Left renal pelvis (tissue), 4 donors: ENCODE measurements around the gene F13A1. TPM values are rescaled to one million over a fixed set of nuclear protein-coding genes. Genes with fewer than 3 reads are reported as not detected.

Experiments used
- DNase-seq, 4 donors: peaks; one replicate each; pipeline ENCODE4 v3.0.0-alpha.2; 2013; ENCODE audit warnings: low read depth in 4 of 4, low spot score in 3 of 4
- polyA plus RNA-seq, 4 donors: library from polyadenylated mRNA; unstranded; fragments of 120-200 nt; gene quantifications; one replicate each; pipeline ENCODE4 v1.2.1, GENCODE V29; 2013; ENCODE audit not compliant: insufficient read length in 4 of 4

Gene F13A1
- polyA plus RNA-seq, 4 donors = 11.2 to 110 (median 24.6) TPM

DNA sequence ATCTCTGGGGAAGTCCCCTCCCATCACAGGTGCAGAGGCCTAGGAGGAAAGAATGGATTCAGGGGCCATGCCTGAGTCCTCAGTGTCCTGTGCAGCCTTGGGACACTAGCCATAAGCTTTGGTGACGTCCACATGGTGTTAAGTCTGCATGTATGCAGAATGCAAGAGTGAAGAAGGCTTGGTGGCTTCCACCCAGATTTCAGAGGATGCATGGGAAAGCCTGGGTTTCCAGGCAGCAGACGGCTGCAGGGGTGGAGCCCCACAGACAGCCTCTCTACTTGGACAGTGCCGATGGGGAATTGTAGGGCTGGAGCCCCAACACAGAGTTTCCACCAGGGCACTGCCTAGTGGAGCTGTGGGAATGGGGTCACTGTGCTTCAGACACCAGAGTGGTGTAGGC, 196.7 kb downstream of the F13A1 start:
- no peak for DNase-seq

- DNase-seq = no peak
Measured at GRCh38 chr6:6121943-6122342, 198.5 kb downstream of the F13A1 start.

DNA sequence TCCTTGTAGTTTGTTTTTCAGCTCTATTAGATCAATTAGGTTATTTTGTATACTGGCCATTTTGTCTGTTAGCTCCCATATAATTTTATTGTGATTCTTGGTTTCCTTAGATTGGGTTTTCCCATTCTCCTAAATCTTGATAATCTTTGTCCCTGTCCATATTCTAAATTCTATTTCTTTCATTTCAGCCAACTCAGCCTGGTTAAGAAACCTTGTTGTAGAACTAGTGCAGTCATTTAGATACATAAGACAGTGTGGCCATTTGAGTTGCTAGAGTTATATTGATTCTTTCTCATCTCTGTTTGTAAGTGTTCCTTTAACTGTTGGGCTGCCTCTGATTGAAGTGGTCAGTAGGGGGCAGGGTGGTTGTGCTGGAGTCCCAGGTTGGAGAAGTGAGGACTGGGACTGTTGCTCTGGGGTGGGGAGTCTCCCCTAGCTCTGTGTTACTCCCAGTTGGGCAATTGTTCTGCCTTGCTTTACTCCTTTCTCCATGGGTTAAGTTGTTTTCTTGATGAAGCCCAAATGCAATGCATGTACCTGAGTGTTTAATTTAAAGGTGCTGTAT, 214.9 kb downstream of the F13A1 start:
- no peak for DNase-seq
